ENCODE data around the gene EIF2D.

The EIF2D gene

GRCh38 chr1:206578978-206579374 lies 33.3 kb downstream of the EIF2D start:
- no peak for TF ChIP-seq CTCF (IDR thresholded peaks at IDR 0.05; ENCODE audit: borderline replicate concordance, extremely low read depth, low read length, poor library complexity, severe bottlenecking)
- Histone ChIP-seq H3K9me3 (ENCODE audit: insufficient read depth, low read length, severe bottlenecking) (no peaks in the 10 kb centered on the region), H4K20me1 (ENCODE audit: insufficient read depth, low read length) (peaks cover 60% of the 10 kb centered on the region), H3K9ac (ENCODE audit: low read depth, low read length) (no peak overlapping the region), H3K4me2 (ENCODE audit: insufficient read depth, low read length) (no peak overlapping the region), H3K4me1 (ENCODE audit: insufficient read depth, low read length) (peaks cover 21% of the 10 kb centered on the region), H3K27ac (ENCODE audit: low read length) (no peak overlapping the region), H3K79me2 (ENCODE audit: insufficient read depth, low read length) (peaks cover 89% of the 10 kb centered on the region), H3K27me3 (ENCODE audit: insufficient read depth, low read length, poor library complexity) (no peaks in the 10 kb centered on the region), H2AFZ (ENCODE audit: low read depth, low read length) (no peak overlapping the region), H3K4me3 (ENCODE audit: low read depth in 1 of 2, low read length in 2 of 2) (no peak overlapping the region), H3K36me3 (ENCODE audit: insufficient read depth, low read length) (peaks cover 51% of the 10 kb centered on the region)
- ATAC-seq (ENCODE audit: insufficient read depth, low read depth) (no peak), DNase-seq (no peak)

GRCh38 chr1:206578068-206578977 lies 33.9 kb downstream of the EIF2D start:
- H3K4me1 ChIP-seq (ENCODE audit: insufficient read depth, low read length), result peaks cover 27% of the 10 kb centered on the region
- no peaks in the 10 kb centered on the region for H3K9me3 ChIP-seq (ENCODE audit: insufficient read depth, low read length, severe bottlenecking)
- no peak overlapping the region for H2AFZ ChIP-seq (ENCODE audit: low read depth, low read length)
- ATAC-seq (ENCODE audit: insufficient read depth, low read depth) (no peak), DNase-seq (no peak)
- H3K36me3 ChIP-seq (ENCODE audit: insufficient read depth, low read length), result peaks cover 49% of the 10 kb centered on the region
- no peak overlapping the region for H3K9ac ChIP-seq (ENCODE audit: low read depth, low read length)
- H3K4me3 ChIP-seq (ENCODE audit: low read depth in 1 of 2, low read length in 2 of 2), result no peak overlapping the region
- H4K20me1 ChIP-seq (ENCODE audit: insufficient read depth, low read length), result peaks cover 58% of the 10 kb centered on the region
- H3K27me3 ChIP-seq (ENCODE audit: insufficient read depth, low read length, poor library complexity), result no peaks in the 10 kb centered on the region
- H3K27ac ChIP-seq (ENCODE audit: low read length), result no peak overlapping the region
- no peak overlapping the region for H3K4me2 ChIP-seq (ENCODE audit: insufficient read depth, low read length)
- TF ChIP-seq CTCF (IDR thresholded peaks at IDR 0.05; ENCODE audit: borderline replicate concordance, extremely low read depth, low read length, poor library complexity, severe bottlenecking) (no peak), EZH2 (IDR thresholded peaks at IDR 0.05; ENCODE audit: borderline replicate concordance, low read depth, low read length, severe bottlenecking) (no peak)
- peaks cover 94% of the 10 kb centered on the region for H3K79me2 ChIP-seq (ENCODE audit: insufficient read depth, low read length)

- Histone ChIP-seq H2AFZ (ENCODE audit: low read depth, low read length) (no peak overlapping the region), H3K9me3 (ENCODE audit: insufficient read depth, low read length, severe bottlenecking) (no peaks in the 10 kb centered on the region), H3K36me3 (ENCODE audit: insufficient read depth, low read length) (peaks cover 49% of the 10 kb centered on the region), H3K4me2 (ENCODE audit: insufficient read depth, low read length) (no peak overlapping the region), H3K4me3 (ENCODE audit: low read depth in 1 of 2, low read length in 2 of 2) (no peak overlapping the region), H3K9ac (ENCODE audit: low read depth, low read length) (no peak overlapping the region), H3K79me2 (ENCODE audit: insufficient read depth, low read length) (peaks cover 96% of the 10 kb centered on the region), H3K4me1 (ENCODE audit: insufficient read depth, low read length) (peaks cover 29% of the 10 kb centered on the region), H3K27ac (ENCODE audit: low read length) (no peak overlapping the region), H4K20me1 (ENCODE audit: insufficient read depth, low read length) (peaks cover 51% of the 10 kb centered on the region), H3K27me3 (ENCODE audit: insufficient read depth, low read length, poor library complexity) (no peaks in the 10 kb centered on the region)
- DNase-seq (no peak), ATAC-seq (ENCODE audit: insufficient read depth, low read depth) (no peak)
- TF ChIP-seq EZH2 (IDR thresholded peaks at IDR 0.05; ENCODE audit: borderline replicate concordance, low read depth, low read length, severe bottlenecking) (no peak), CTCF (IDR thresholded peaks at IDR 0.05; ENCODE audit: borderline replicate concordance, extremely low read depth, low read length, poor library complexity, severe bottlenecking) (no peak)
Measured at GRCh38 chr1:206577626-206578025, 34.6 kb downstream of the EIF2D start.

Data from DND-41 (cell line).